ENCODE results near the gene PLEKHD1. TPM values are rescaled to one million over a fixed set of nuclear protein-coding genes. Genes with fewer than 3 reads are reported as not detected.

PLEKHD1 gene
- total RNA-seq, 2 experiments from 2014 or later: 0.07 TPM; not detected in 1

- ChIA-PET CTCF (interaction anchor here (1.0 to 1.3 kb wide), 2 partner anchors 29 to 69 kb away, joined by 3 to 5 read pairs; no protein-coding TSS in a partner anchor), POLR2A (no interaction called here)
- intact Hi-C loops (cut with micrococcal nuclease): no loop called here
- DNase-seq: peak; percentile 65
- no peaks in the 10 kb centered on the region for H3K9me3 Mint-ChIP-seq
- TF ChIP-seq CTCF (IDR thresholded peaks at IDR 0.05): no peak
- ATAC-seq: peak; percentile 86
- H3K36me3 Mint-ChIP-seq (ENCODE audit: low read depth): no peaks in the 10 kb centered on the region
- H3K4me1 Mint-ChIP-seq (ENCODE audit: low read depth): peaks cover 9% of the 10 kb centered on the region
- H3K4me3 Mint-ChIP-seq: no peak overlapping the region
- peaks cover 23% of the 10 kb centered on the region for H3K27me3 Mint-ChIP-seq
- H3K27ac Mint-ChIP-seq: no peak overlapping the region
Observed at GRCh38 chr14:69543341-69544115, 59.0 kb downstream of the PLEKHD1 start.

GRCh38 chr14:69547701-69548348 is 63.3 kb downstream of the PLEKHD1 start:
- ATAC-seq (peak; percentile 55), DNase-seq (peak; percentile 44)
- Mint-ChIP-seq H3K27ac (no peak overlapping the region), H3K9me3 (no peaks in the 10 kb centered on the region), H3K27me3 (peaks cover 40% of the 10 kb centered on the region), H3K4me3 (no peak overlapping the region), H3K36me3 (ENCODE audit: low read depth) (no peaks in the 10 kb centered on the region), H3K4me1 (ENCODE audit: low read depth) (peaks cover 9% of the 10 kb centered on the region)
- peak; percentile 94 for TF ChIP-seq CTCF (IDR thresholded peaks at IDR 0.05)
- POLR2A ChIA-PET: interaction anchor here (1.5 kb wide), 1 partner anchor 25 kb away, joined by 3 read pairs; no protein-coding TSS in a partner anchor
- intact Hi-C loops (cut with micrococcal nuclease): no loop called here
- CTCF ChIA-PET: interaction anchor here (0.6 to 4.0 kb wide), 28 partner anchors 8 to 551 kb away, joined by 3 to 52 read pairs (median 4); partner anchors contain the start of gene CCDC177

- TF ChIP-seq CTCF (IDR thresholded peaks at IDR 0.05): no peak
- no peak for ATAC-seq
- H3K4me1 Mint-ChIP-seq (ENCODE audit: low read depth): peaks cover 5% of the 10 kb centered on the region
- H3K27me3 Mint-ChIP-seq: peaks cover 43% of the 10 kb centered on the region
- ChIA-PET CTCF (interaction anchor here (0.8 to 4.0 kb wide), 28 partner anchors 9 to 458 kb away, joined by 3 to 52 read pairs (median 4); partner anchors contain the start of gene CCDC177), POLR2A (interaction anchor here (1.5 kb wide), 1 partner anchor 24 kb away, joined by 3 read pairs; no protein-coding TSS in a partner anchor)
- intact Hi-C loops (cut with micrococcal nuclease): no loop called here
- H3K36me3 Mint-ChIP-seq (ENCODE audit: low read depth): no peaks in the 10 kb centered on the region
- H3K27ac Mint-ChIP-seq: no peak overlapping the region
- no peaks in the 10 kb centered on the region for H3K9me3 Mint-ChIP-seq
- DNase-seq: no peak
- H3K4me3 Mint-ChIP-seq: no peak overlapping the region
Observed at GRCh38 chr14:69548566-69548965, 64.0 kb downstream of the PLEKHD1 start.

GRCh38 chr14:69551511-69551910 is 67.0 kb downstream of the PLEKHD1 start:
- ChIA-PET CTCF (no interaction called here), POLR2A (no interaction called here)
- no peak for TF ChIP-seq CTCF (IDR thresholded peaks at IDR 0.05)
- Mint-ChIP-seq H3K36me3 (ENCODE audit: low read depth) (no peaks in the 10 kb centered on the region), H3K4me3 (no peak overlapping the region), H3K27me3 (peaks cover 34% of the 10 kb centered on the region), H3K27ac (no peak overlapping the region), H3K4me1 (ENCODE audit: low read depth) (no peaks in the 10 kb centered on the region), H3K9me3 (no peaks in the 10 kb centered on the region)
- no peak for DNase-seq
- no peak for ATAC-seq
- intact Hi-C loops (cut with micrococcal nuclease): no loop called here

- ATAC-seq (no peak), DNase-seq (no peak)
- Mint-ChIP-seq H3K27ac (no peak overlapping the region), H3K27me3 (peaks cover 28% of the 10 kb centered on the region), H3K36me3 (ENCODE audit: low read depth) (no peaks in the 10 kb centered on the region), H3K9me3 (no peaks in the 10 kb centered on the region), H3K4me1 (ENCODE audit: low read depth) (no peaks in the 10 kb centered on the region), H3K4me3 (no peak overlapping the region)
- intact Hi-C loops (cut with micrococcal nuclease): no loop called here
- TF ChIP-seq CTCF (IDR thresholded peaks at IDR 0.05): no peak
- POLR2A ChIA-PET: no interaction called here
- CTCF ChIA-PET: no interaction called here
Observed at GRCh38 chr14:69553252-69553651, 68.7 kb downstream of the PLEKHD1 start.
